GM12864 (cell line): ENCODE results near the gene IFNAR2.

Experiments
- DNase-seq: peaks from one replicate; pipeline ENCODE4 v3.0.0-alpha.2; 2011; ENCODE audit warnings: low read depth
- H3K4me3 ChIP-seq: 2 replicates; pipeline ENCODE4 v1.5.1; 2011; ENCODE audit warnings: mild to moderate bottlenecking, low read depth, low read length, control low read depth
- TF ChIP-seq, protein P1 (sequence below): IDR thresholded peaks from 2 replicates; pipeline ENCODE4 v1.5.1; 2011; ENCODE audit warnings: low read depth, mild to moderate bottlenecking, moderate library complexity, low read length, control low read depth, inconsistent platforms; ENCODE audit errors: missing control alignments

IFNAR2 gene

DNA sequence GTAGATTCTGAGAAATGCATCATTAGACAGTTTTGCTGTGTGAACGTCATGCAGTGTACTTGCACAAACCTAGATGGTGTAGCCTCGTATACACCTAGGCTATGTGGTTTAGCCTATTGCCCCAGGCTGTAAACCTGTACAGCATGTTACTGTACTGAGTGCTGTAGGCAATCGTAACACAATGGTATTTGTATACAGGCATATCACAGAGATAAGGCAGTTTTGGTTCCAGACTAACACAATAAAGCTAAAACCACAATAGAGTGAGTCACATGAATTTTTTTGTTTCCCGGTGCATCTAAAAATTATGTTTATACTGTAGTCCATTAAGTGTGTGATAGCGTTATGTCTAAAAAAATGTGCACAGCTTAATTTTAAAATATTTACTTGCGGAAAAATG, 43.3 kb downstream of the IFNAR2 start:
- TF ChIP-seq, protein P1, sequence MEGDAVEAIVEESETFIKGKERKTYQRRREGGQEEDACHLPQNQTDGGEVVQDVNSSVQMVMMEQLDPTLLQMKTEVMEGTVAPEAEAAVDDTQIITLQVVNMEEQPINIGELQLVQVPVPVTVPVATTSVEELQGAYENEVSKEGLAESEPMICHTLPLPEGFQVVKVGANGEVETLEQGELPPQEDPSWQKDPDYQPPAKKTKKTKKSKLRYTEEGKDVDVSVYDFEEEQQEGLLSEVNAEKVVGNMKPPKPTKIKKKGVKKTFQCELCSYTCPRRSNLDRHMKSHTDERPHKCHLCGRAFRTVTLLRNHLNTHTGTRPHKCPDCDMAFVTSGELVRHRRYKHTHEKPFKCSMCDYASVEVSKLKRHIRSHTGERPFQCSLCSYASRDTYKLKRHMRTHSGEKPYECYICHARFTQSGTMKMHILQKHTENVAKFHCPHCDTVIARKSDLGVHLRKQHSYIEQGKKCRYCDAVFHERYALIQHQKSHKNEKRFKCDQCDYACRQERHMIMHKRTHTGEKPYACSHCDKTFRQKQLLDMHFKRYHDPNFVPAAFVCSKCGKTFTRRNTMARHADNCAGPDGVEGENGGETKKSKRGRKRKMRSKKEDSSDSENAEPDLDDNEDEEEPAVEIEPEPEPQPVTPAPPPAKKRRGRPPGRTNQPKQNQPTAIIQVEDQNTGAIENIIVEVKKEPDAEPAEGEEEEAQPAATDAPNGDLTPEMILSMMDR, result no peak
- H3K4me3 ChIP-seq, result no peak overlapping the region
- no peak for DNase-seq

DNA sequence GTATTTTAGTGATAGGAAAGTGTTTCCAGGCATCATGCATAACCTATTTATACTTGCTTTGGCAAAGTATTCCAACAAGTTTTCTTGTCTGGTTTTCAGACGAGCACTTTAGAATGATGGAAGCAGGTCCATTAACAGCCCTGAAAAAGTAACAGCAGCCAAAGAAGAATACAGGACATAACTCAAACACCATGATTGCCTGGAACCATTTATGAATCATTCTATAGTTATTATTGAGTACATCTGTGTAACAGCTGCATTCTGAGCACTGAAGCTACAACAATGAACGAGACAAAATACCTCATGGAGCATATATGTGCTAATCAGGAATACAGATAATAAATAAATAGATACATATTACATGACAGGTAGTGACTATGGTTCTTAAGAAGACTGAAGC, 49.0 kb downstream of the IFNAR2 start:
- no peak overlapping the region for H3K4me3 ChIP-seq
- no peak for DNase-seq
- TF ChIP-seq, protein P1, result no peak

DNA sequence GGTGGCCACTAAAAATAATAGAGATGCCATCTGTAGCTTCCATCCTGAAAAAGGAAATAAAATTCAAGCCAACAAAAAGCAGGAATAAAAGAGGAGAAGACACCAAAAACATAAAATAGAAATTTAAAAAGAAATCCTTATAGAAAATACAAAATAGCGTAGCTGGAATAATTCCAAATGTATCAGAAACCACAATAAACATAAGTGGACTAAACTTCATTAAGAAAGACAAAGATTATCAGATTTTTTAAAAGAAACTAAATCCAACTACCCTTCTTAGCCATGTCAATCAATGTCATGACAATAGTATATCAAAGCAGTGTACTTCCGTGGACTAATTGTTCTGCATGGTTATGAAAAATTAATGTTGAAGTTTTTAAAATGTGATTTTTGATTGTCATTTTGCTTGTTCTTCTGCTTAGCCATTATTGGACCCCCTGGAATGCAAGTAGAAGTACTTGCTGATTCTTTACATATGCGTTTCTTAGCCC, 49.6 kb downstream of the IFNAR2 start:
- H3K4me3 ChIP-seq, result no peak overlapping the region
- TF ChIP-seq, protein P1, result no peak
- DNase-seq, result no peak
